HL-60 (cell line): Measurements from ENCODE around the gene MLH1.

Experiments
- DNase-seq, 2 experiments: peaks; one replicate each; pipeline ENCODE4 v3.0.0-alpha.2; 2010 to 2020; ENCODE audit warnings: low read depth in 1 of 2, low spot score in 1 of 2
- H3K27ac ChIP-seq: fragments of 250-450 bp; sonication (Bioruptor Pico); replicated peaks from 2 replicates; pipeline ENCODE4 v1.5.1; 2020; ENCODE audit warnings: mild to moderate bottlenecking, moderate library complexity
- H3K27me3 ChIP-seq: fragments of 250-450 bp; sonication (Bioruptor Pico); 2 replicates; pipeline ENCODE4 v1.5.1; 2021; ENCODE audit warnings: mild to moderate bottlenecking, moderate library complexity; ENCODE audit not compliant: insufficient read depth, poor library complexity, severe bottlenecking
- H3K4me3 ChIP-seq: replicated peaks from 2 replicates; pipeline ENCODE4 v1.5.1; 2011; ENCODE audit warnings: mild to moderate bottlenecking, control low read depth, low read length; ENCODE audit not compliant: insufficient read depth
- CTCF ChIP-seq: IDR thresholded peaks from one replicate; pipeline ENCODE4 v1.5.1; 2011; ENCODE audit warnings: low read length, control low read depth, inconsistent platforms; ENCODE audit not compliant: insufficient read depth
- GABPA ChIP-seq: IDR thresholded peaks from 2 replicates; pipeline ENCODE4 v1.6.1; 2012; ENCODE audit warnings: low read depth
- POLR2AphosphoS5 ChIP-seq: IDR thresholded peaks from 2 replicates; pipeline ENCODE4 v1.6.1; 2012; ENCODE audit warnings: low read depth
- REST ChIP-seq: IDR thresholded peaks from 2 replicates; pipeline ENCODE4 v1.6.1; 2012; ENCODE audit warnings: low read depth; ENCODE audit not compliant: insufficient replicate concordance
- SPI1 ChIP-seq: IDR thresholded peaks from 2 replicates; pipeline ENCODE4 v1.6.1; 2012; ENCODE audit warnings: low read depth, mild to moderate bottlenecking, borderline replicate concordance

The MLH1 gene

DNA sequence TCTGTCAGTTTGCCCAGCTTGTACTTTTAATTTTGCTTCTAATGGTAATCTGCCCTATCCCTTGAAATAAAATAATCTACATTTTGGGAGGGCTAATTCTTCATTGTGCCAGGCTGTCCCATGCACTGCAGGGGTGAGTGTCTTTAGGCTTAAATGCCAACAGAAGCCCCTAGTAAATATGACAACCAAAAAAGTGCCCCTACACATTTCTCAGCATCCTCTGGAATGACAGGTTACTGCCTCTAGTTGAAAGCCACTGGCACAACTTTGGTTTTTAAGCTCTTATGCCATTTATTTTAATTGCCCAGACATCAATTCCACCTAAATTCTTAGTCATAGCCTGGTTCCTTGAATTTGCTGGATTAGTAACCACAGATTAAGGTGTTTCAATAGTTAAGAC is 3.8 kb upstream of the MLH1 start:
- Histone ChIP-seq H3K4me3 (peak overlapping the region; percentile 25), H3K27me3 (no peaks in the 10 kb centered on the region), H3K27ac (no peak overlapping the region)
- DNase-seq, result no peak
- TF ChIP-seq GABPA (no peak), REST (no peak), SPI1 (no peak)

GRCh38 chr3:36991147-36991546 is 2.2 kb upstream of the MLH1 start:
- DNase-seq, result no peak
- Histone ChIP-seq H3K4me3 (peak overlapping the region; percentile 64), H3K27ac (no peak overlapping the region; the same call in 1 of the 2 replicates), H3K27me3 (no peaks in the 10 kb centered on the region)
- TF ChIP-seq CTCF, result no peak
- no peak for TF ChIP-seq REST
- TF ChIP-seq SPI1, result no peak
- TF ChIP-seq GABPA, result no peak
- TF ChIP-seq POLR2AphosphoS5, result no peak

DNA sequence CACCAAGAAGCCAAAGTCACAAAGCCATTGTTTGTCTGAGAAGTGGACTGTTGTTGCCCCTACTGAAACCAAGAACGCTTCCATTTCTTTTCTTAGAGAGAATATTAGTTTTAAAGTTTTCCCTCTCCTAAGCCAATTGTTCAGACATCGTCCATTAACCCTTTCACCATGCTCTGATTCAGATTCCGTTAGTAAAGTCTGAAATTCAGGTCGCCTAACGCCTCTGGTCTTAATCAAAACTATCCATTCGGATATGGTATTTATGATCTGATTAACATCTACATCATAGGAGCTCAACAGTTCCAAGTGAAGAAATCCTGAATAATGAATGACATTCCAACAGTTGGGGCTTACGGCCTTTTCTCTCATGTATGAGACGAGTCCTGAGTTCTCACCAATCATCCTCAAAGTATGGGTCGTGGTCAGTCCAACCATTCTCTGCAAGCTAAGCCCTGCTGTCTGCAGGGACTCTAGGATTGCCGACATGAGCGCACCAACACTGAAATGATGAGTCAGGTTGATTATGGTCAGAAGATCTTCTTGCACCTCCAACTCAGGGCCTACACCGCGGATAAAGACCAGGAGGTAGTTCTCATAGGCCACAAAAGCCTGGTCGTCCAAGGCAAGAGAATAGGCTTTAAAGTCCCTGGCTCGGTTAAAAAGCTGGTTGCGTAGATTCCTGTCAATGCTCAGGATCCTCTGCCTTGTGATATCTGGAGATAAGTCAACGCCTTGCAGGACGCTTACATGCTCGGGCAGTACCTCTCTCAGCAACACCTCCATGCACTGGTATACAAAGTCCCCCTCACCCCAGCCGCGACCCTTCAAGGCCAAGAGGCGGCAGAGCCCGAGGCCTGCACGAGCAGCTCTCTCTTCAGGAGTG is 1.2 kb upstream of the MLH1 start:
- Histone ChIP-seq H3K27ac (peak overlapping the region; percentile 94), H3K27me3 (no peaks in the 10 kb centered on the region), H3K4me3 (peak overlapping the region; percentile 64)
- DNase-seq, result peak; percentile 31 to 32
- TF ChIP-seq CTCF, result no peak
- no peak for TF ChIP-seq REST
- TF ChIP-seq POLR2AphosphoS5, result no peak
- no peak for TF ChIP-seq SPI1
- TF ChIP-seq GABPA, result no peak
